ENCODE data around the gene WDR31.
"Not testable (repeated sequence)": the region's sequence is repeated elsewhere in the genome, so short reads cannot be mapped to it uniquely, and the experiment has no call there.

WDR31 gene

DNA sequence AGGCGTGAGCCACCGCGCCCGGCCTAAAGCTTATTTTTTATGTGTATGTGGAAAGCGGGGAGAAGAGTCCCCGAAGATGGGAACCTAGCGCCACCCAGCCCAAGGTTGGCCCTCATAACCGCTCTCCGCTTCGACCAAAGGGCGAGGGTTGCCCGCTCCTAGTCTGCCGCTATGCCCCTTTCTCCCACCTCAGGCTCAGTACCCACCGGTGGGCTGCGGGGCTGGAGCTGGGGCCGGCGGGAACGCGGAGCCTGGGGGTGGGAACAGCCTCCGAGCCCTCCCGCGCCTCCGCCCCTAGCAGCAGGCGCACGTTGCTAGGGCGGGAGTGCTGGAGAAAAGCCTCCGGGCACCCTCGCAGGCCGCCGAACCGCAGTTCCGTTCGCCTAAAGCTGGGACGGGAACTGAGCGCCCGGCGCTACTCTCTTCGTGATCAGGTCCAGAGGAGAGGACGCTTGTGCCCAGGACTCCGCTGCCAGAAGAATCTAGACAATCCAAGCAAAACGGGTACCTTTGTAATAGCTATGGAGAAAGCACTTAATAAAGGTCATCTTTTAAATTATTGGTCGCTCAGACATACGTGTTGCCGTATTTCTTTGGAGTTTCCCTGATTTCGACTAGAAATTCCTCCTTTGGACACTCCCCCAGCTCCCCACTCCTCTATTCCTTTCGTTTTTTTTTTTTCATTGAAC, at the start of gene WDR31:
Gene WDR31, minus strand, starts transcription at position 265 of the 689 bp plus-strand sequence. CDS start 8,253 bp downstream, outside the sequence.
- Histone ChIP-seq H3K27ac (ENCODE audit: low read length) (no peak within 1 kb of the TSS), H3K4me1 (ENCODE audit: control insufficient read depth, insufficient read depth, low read length) (no peaks in the 10 kb centered on the region), H3K4me3 (ENCODE audit: low read length) (peak within 1 kb of the TSS; percentile 93), H3K36me3 (ENCODE audit: control insufficient read depth, insufficient read depth, low read length) (no peaks in the 10 kb centered on the region), H3K9me3 (ENCODE audit: control insufficient read depth, insufficient read depth, low read length) (no peaks in the 10 kb centered on the region), H3K27me3 (ENCODE audit: control insufficient read depth, insufficient read depth, low read length) (peaks cover 1% of the 10 kb centered on the region)
- DNase-seq (ENCODE audit: low read depth, low spot score) = peak; percentile 55
- no CpG with 5 or more reads among the region's 46 CpGs for WGBS (ENCODE audit: insufficient coverage, insufficient read length)

DNA sequence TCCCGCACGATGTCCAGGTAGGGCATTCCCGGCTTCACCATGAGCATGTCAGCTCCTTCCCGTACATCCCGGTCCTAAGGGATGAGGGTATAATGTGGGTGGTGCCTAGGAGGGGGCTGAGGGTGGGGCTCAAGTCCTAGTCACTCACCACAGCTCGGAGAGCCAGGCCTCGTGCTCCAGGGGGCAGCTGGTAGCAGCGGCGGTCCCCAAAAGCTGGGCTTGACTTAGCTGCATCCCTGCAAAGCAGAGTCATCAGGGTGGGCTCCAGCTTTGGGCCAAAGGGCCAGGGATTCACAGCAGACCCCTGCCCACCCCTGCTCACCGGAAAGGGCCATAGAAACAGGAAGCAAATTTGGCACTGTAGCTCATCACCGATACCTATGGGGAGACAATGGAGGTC, 49.4 kb upstream of the WDR31 start:
- no peak overlapping the region for H3K27ac ChIP-seq (ENCODE audit: low read length)
- H3K4me1 ChIP-seq (ENCODE audit: control insufficient read depth, insufficient read depth, low read length) = no peaks in the 10 kb centered on the region
- DNase-seq (ENCODE audit: low read depth, low spot score) = no peak
- no CpG with 5 or more reads among the region's 11 CpGs for WGBS (ENCODE audit: insufficient coverage, insufficient read length)
- no peaks in the 10 kb centered on the region for H3K27me3 ChIP-seq (ENCODE audit: control insufficient read depth, insufficient read depth, low read length)
- peaks cover 16% of the 10 kb centered on the region for H3K36me3 ChIP-seq (ENCODE audit: control insufficient read depth, insufficient read depth, low read length)
- H3K4me3 ChIP-seq (ENCODE audit: low read length) = no peak overlapping the region
- no peaks in the 10 kb centered on the region for H3K9me3 ChIP-seq (ENCODE audit: control insufficient read depth, insufficient read depth, low read length)

DNA sequence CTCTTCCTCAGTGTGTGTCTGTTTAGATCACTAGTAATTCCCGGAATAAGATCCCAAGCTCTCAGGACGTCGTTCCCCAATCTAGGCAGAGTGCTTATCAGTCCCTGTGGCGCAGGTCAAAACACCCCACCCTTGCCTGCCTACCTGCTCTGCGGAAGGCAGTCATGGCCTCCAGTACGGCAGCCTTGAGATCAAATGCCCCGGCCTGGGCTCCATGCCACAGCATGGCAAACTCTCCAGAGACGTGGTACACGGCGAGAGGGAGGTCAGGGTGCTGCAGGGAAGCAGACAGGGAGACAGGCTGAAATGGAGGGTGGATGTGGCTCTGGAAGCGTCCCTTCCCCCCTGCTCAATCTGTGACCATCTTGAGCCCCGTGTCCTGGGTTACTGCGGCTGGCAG, 48.8 kb upstream of the WDR31 start:
- Histone ChIP-seq H3K36me3 (ENCODE audit: control insufficient read depth, insufficient read depth, low read length) (peaks cover 16% of the 10 kb centered on the region), H3K4me3 (ENCODE audit: low read length) (no peak overlapping the region), H3K9me3 (ENCODE audit: control insufficient read depth, insufficient read depth, low read length) (no peaks in the 10 kb centered on the region), H3K27ac (ENCODE audit: low read length) (no peak overlapping the region), H3K4me1 (ENCODE audit: control insufficient read depth, insufficient read depth, low read length) (no peaks in the 10 kb centered on the region), H3K27me3 (ENCODE audit: control insufficient read depth, insufficient read depth, low read length) (no peaks in the 10 kb centered on the region)
- DNase-seq (ENCODE audit: low read depth, low spot score) = no peak
- no CpG with 5 or more reads among the region's 13 CpGs for WGBS (ENCODE audit: insufficient coverage, insufficient read length)

GRCh38 chr9:113387560-113388230, 47.6 kb upstream of the WDR31 start:
- no CpG with 5 or more reads among the region's 9 CpGs for WGBS (ENCODE audit: insufficient coverage, insufficient read length)
- H3K27me3 ChIP-seq (ENCODE audit: control insufficient read depth, insufficient read depth, low read length) = no peaks in the 10 kb centered on the region
- DNase-seq (ENCODE audit: low read depth, low spot score) = no peak
- H3K9me3 ChIP-seq (ENCODE audit: control insufficient read depth, insufficient read depth, low read length) = no peaks in the 10 kb centered on the region
- H3K4me3 ChIP-seq (ENCODE audit: low read length) = no peak overlapping the region
- H3K36me3 ChIP-seq (ENCODE audit: control insufficient read depth, insufficient read depth, low read length) = peaks cover 16% of the 10 kb centered on the region
- no peaks in the 10 kb centered on the region for H3K4me1 ChIP-seq (ENCODE audit: control insufficient read depth, insufficient read depth, low read length)
- no peak overlapping the region for H3K27ac ChIP-seq (ENCODE audit: low read length)

GRCh38 chr9:113386571-113387393, 46.7 kb upstream of the WDR31 start:
- H3K4me1 ChIP-seq (ENCODE audit: control insufficient read depth, insufficient read depth, low read length) = no peaks in the 10 kb centered on the region
- H3K36me3 ChIP-seq (ENCODE audit: control insufficient read depth, insufficient read depth, low read length) = peaks cover 16% of the 10 kb centered on the region
- WGBS (ENCODE audit: insufficient coverage, insufficient read length) = 100% methylated on average over 2 of the region's 4 CpGs
- H3K4me3 ChIP-seq (ENCODE audit: low read length) = no peak overlapping the region
- no peak overlapping the region for H3K27ac ChIP-seq (ENCODE audit: low read length)
- no peak for DNase-seq (ENCODE audit: low read depth, low spot score)
- H3K27me3 ChIP-seq (ENCODE audit: control insufficient read depth, insufficient read depth, low read length) = no peaks in the 10 kb centered on the region
- no peaks in the 10 kb centered on the region for H3K9me3 ChIP-seq (ENCODE audit: control insufficient read depth, insufficient read depth, low read length)

- Histone ChIP-seq H3K27me3 (ENCODE audit: control insufficient read depth, insufficient read depth, low read length) (no peaks in the 10 kb centered on the region), H3K4me3 (ENCODE audit: low read length) (no peak overlapping the region), H3K4me1 (ENCODE audit: control insufficient read depth, insufficient read depth, low read length) (no peaks in the 10 kb centered on the region; the same call in 1 of the 2 replicates), H3K36me3 (ENCODE audit: control insufficient read depth, insufficient read depth, low read length) (no peaks in the 10 kb centered on the region), H3K27ac (ENCODE audit: low read length) (no peak overlapping the region), H3K9me3 (ENCODE audit: control insufficient read depth, insufficient read depth, low read length) (no peaks in the 10 kb centered on the region)
- WGBS (ENCODE audit: insufficient coverage, insufficient read length) = no CpG with 5 or more reads among the region's 8 CpGs
- no peak for DNase-seq (ENCODE audit: low read depth, low spot score)
Measured at GRCh38 chr9:113381909-113382411, 41.9 kb upstream of the WDR31 start.

GRCh38 chr9:113381441-113381840, 41.4 kb upstream of the WDR31 start:
- not testable (repeated sequence) for H3K4me3 ChIP-seq (ENCODE audit: low read length); H3K9me3 ChIP-seq (ENCODE audit: control insufficient read depth, insufficient read depth, low read length); H3K36me3 ChIP-seq (ENCODE audit: control insufficient read depth, insufficient read depth, low read length); DNase-seq (ENCODE audit: low read depth, low spot score); H3K4me1 ChIP-seq (ENCODE audit: control insufficient read depth, insufficient read depth, low read length); H3K27ac ChIP-seq (ENCODE audit: low read length); H3K27me3 ChIP-seq (ENCODE audit: control insufficient read depth, insufficient read depth, low read length)
- no CpG with 5 or more reads among the region's 7 CpGs for WGBS (ENCODE audit: insufficient coverage, insufficient read length)

DNA sequence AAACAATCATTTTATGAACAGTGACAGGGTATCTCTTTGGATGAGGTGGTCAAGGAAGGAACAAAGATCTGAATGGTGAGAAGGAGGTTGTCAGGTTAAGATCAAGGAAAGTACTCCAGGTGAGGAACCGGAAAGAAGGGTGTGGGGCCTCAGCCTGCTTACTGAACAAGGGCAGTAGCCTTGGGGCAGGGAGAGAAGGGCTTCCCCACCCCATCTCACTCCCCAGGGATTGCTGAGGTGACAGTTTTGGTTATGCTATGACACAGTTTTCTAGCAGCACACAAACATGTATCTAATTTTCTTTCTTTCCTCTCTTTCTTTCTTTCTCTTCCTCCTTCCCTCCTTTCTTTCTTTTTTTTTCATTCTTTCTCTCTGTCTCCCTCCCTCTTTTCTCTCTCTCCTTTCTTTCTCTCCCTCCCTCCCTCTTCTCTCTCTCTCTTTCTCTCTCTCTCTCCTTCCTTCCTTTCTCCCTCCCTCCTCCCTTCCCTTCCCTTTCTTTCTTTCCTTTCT, 40.8 kb upstream of the WDR31 start:
- H3K27me3 ChIP-seq (ENCODE audit: control insufficient read depth, insufficient read depth, low read length) = no peaks in the 10 kb centered on the region
- no peaks in the 10 kb centered on the region for H3K9me3 ChIP-seq (ENCODE audit: control insufficient read depth, insufficient read depth, low read length)
- DNase-seq (ENCODE audit: low read depth, low spot score) = no peak
- no peaks in the 10 kb centered on the region; the same call in 1 of the 2 replicates for H3K4me1 ChIP-seq (ENCODE audit: control insufficient read depth, insufficient read depth, low read length)
- H3K36me3 ChIP-seq (ENCODE audit: control insufficient read depth, insufficient read depth, low read length) = no peaks in the 10 kb centered on the region
- H3K27ac ChIP-seq (ENCODE audit: low read length) = no peak overlapping the region
- no CpG with 5 or more reads among the region's 1 CpG for WGBS (ENCODE audit: insufficient coverage, insufficient read length)
- H3K4me3 ChIP-seq (ENCODE audit: low read length) = no peak overlapping the region

- not testable (repeated sequence) for H3K4me1 ChIP-seq (ENCODE audit: control insufficient read depth, insufficient read depth, low read length); DNase-seq (ENCODE audit: low read depth, low spot score); H3K9me3 ChIP-seq (ENCODE audit: control insufficient read depth, insufficient read depth, low read length); H3K27me3 ChIP-seq (ENCODE audit: control insufficient read depth, insufficient read depth, low read length); H3K4me3 ChIP-seq (ENCODE audit: low read length); H3K36me3 ChIP-seq (ENCODE audit: control insufficient read depth, insufficient read depth, low read length); H3K27ac ChIP-seq (ENCODE audit: low read length)
- no CpG with 5 or more reads among the region's 2 CpGs for WGBS (ENCODE audit: insufficient coverage, insufficient read length)
Measured at GRCh38 chr9:113379829-113380210, 39.7 kb upstream of the WDR31 start.

DNA sequence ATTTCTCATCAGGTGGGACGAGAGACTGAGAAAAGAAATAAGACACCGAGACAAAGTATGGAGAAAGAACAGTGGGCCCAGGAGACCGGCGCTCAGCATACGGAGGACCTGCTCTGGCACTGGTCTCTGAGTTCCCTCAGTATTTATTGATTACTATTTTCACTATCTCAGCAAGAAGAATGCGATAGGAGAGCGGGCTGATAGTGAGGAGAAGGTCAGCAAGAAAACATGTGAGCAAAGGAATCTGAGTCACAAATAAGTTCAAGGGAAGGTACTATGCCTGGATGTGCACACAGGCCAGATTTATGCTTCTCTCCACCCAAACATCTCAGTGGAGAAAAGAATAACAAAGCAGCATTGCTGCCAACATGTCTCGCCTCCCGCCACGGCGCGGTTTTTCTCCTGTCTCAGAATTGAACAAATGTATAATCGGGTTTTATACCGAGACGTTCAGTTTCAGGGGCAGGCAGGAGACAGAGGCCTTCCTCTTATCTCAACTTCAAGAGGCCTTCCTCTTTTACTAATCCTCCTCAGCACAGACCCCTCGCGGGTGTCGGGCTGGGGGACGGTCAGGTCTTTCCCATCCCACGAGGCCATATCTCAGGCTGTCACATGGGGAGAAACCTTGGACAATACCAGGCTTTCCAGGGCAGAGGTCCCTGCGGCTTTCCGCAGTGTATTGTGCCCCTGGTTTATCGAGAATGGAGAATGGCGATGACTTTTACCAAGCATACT, 39.2 kb upstream of the WDR31 start:
- not testable (repeated sequence) for H3K36me3 ChIP-seq (ENCODE audit: control insufficient read depth, insufficient read depth, low read length); H3K27me3 ChIP-seq (ENCODE audit: control insufficient read depth, insufficient read depth, low read length); H3K4me3 ChIP-seq (ENCODE audit: low read length); H3K4me1 ChIP-seq (ENCODE audit: control insufficient read depth, insufficient read depth, low read length); H3K9me3 ChIP-seq (ENCODE audit: control insufficient read depth, insufficient read depth, low read length); DNase-seq (ENCODE audit: low read depth, low spot score); H3K27ac ChIP-seq (ENCODE audit: low read length)
- WGBS (ENCODE audit: insufficient coverage, insufficient read length) = no CpG with 5 or more reads among the region's 24 CpGs

Measured in iPS DF 6.9 (cell line).